Keratinocyte (primary cell): ENCODE data around the gene MAP3K14.

Source experiments
- CTCF ChIP-seq, 3 experiments: IDR thresholded peaks in 1 of 3; conservative IDR thresholded peaks in 1 of 3; optimal IDR thresholded peaks in 1 of 3; 2 replicates in 2 of 3; 3 replicates in 1 of 3; pipeline versions ENCODE3 to v1.5.1; 2011; ENCODE audit warnings: low read length in 3 of 3, mild to moderate bottlenecking in 3 of 3, moderate library complexity in 2 of 3, control low read depth in 1 of 3, inconsistent platforms in 1 of 3; ENCODE audit not compliant: insufficient read depth in 2 of 3; ENCODE audit errors: extremely low read depth in 1 of 3
- EZH2 ChIP-seq: IDR thresholded peaks from one replicate; pipeline ENCODE4 v1.6.1; 2012; ENCODE audit warnings: inconsistent platforms, mild to moderate bottlenecking, low read length, moderate library complexity

GRCh38 chr17:45246861-45247428 lies 69.9 kb downstream of the MAP3K14 start:
- TF ChIP-seq EZH2 (no peak), CTCF (optimal IDR thresholded peaks at IDR 0.05 in 1 of 3, IDR thresholded peaks at IDR 0.05 in 1 of 3, conservative IDR thresholded peaks at IDR 0.05 in 1 of 3; ENCODE audit: extremely low read depth in 1 of 3, insufficient read depth in 2 of 3, low read length in 3 of 3) (peak; percentile 30 to 71 (median 63))
